HCEC 1CT (cell line): Measurements from ENCODE around the gene SLC2A4RG.
"Not testable (repeated sequence)": the region's sequence is repeated elsewhere in the genome, so short reads cannot be mapped to it uniquely, and the experiment has no call there.

Experiments used
- DNase-seq: peaks from one replicate; pipeline ENCODE4 v3.0.0-alpha.2; 2017

The SLC2A4RG gene

GRCh38 chr20:63758152-63758551 lies 18.6 kb downstream of the SLC2A4RG start:
- DNase-seq: no peak

GRCh38 chr20:63759377-63759901 lies 19.9 kb downstream of the SLC2A4RG start:
- DNase-seq: no peak

- no peak for DNase-seq
Measured at GRCh38 chr20:63765082-63765873, 25.7 kb downstream of the SLC2A4RG start.

- DNase-seq: no peak
Measured at GRCh38 chr20:63765902-63766301, 26.3 kb downstream of the SLC2A4RG start.

GRCh38 chr20:63766695-63767426 lies 27.3 kb downstream of the SLC2A4RG start:
- no peak for DNase-seq

- DNase-seq: no peak
Measured at GRCh38 chr20:63767456-63767855, 27.9 kb downstream of the SLC2A4RG start.

- no peak for DNase-seq
Measured at GRCh38 chr20:63767886-63768285, 28.3 kb downstream of the SLC2A4RG start.

GRCh38 chr20:63768591-63769515 lies 29.3 kb downstream of the SLC2A4RG start:
- no peak for DNase-seq

- DNase-seq: no peak
Measured at GRCh38 chr20:63769891-63770474, 30.4 kb downstream of the SLC2A4RG start.

GRCh38 chr20:63771046-63771707 lies 31.6 kb downstream of the SLC2A4RG start:
- DNase-seq: no peak

- no peak for DNase-seq
Measured at GRCh38 chr20:63772781-63773518, 33.4 kb downstream of the SLC2A4RG start.

GRCh38 chr20:63773571-63774241 lies 34.1 kb downstream of the SLC2A4RG start:
- no peak for DNase-seq

- no peak for DNase-seq
Measured at GRCh38 chr20:63774306-63774705, 34.7 kb downstream of the SLC2A4RG start.

- DNase-seq: no peak
Measured at GRCh38 chr20:63775096-63775978, 35.8 kb downstream of the SLC2A4RG start.

- not testable (repeated sequence) for DNase-seq
Measured at GRCh38 chr20:63776875-63777274, 37.3 kb downstream of the SLC2A4RG start.

- no peak for DNase-seq
Measured at GRCh38 chr20:63777614-63778013, 38.0 kb downstream of the SLC2A4RG start.

GRCh38 chr20:63778034-63778752 lies 38.6 kb downstream of the SLC2A4RG start:
- peak; percentile 18 for DNase-seq

- no peak for DNase-seq
Measured at GRCh38 chr20:63778857-63779256, 39.3 kb downstream of the SLC2A4RG start.

- DNase-seq: no peak
Measured at GRCh38 chr20:63781181-63781580, 41.6 kb downstream of the SLC2A4RG start.
